Endothelial cell of umbilical vein (primary cell): ENCODE measurements around the gene TANGO6. TPM values are rescaled to one million over a fixed set of nuclear protein-coding genes. Genes with fewer than 3 reads are reported as not detected.

ENCODE experiments used
- BruUV-seq: library from RNA; stranded (reverse); fragments of 400-500 nt; replicated peaks from 2 replicates; lab custom pipeline; 2021; lab: Mats Ljungman, UMichigan
- CTCF ChIA-PET: fragments of 300-600, 350-600 bp; sonication (Branson Sonifier 250); formaldehyde crosslinking; loops from one replicate; lab custom pipeline; 2021; ENCODE audit warnings: antibody characterized with exemption, inconsistent platforms; lab: Charles Lee
- POLR2A ChIA-PET: fragments of 300-600, 350-600 bp; sonication (Branson Sonifier 250); formaldehyde crosslinking; loops from one replicate; lab custom pipeline; 2021; ENCODE audit warnings: antibody characterized with exemption, inconsistent platforms; lab: Charles Lee
- DNase-seq: peaks from one replicate; pipeline ENCODE4 v3.0.0-alpha.2; 2011; ENCODE audit warnings: low read depth, low spot score
- FAIRE-seq: peaks from 2 replicates; lab custom pipeline; 2011; peaks lifted over from hg19 to GRCh38; lab: Jason Lieb, UNC
- H2AFZ ChIP-seq: 2 replicates; pipeline ENCODE4 v1.6.0; 2012; ENCODE audit warnings: low read depth, low read length, control low read depth, inconsistent platforms
- H3K27ac ChIP-seq: 2 replicates; pipeline ENCODE4 v1.5.1; 2011; ENCODE audit warnings: low read depth, mild to moderate bottlenecking, control low read depth, low read length, moderate library complexity; ENCODE audit not compliant: insufficient read depth
- H3K27me3 ChIP-seq, 2 experiments: 2 replicates each; pipeline versions ENCODE4 v1.6.0 to v1.6.1; 2011; ENCODE audit warnings: low read length in 2 of 2, mixed read lengths in 1 of 2; ENCODE audit not compliant: control insufficient read depth in 2 of 2, insufficient read depth in 2 of 2
- H3K36me3 ChIP-seq, 2 experiments: 2 replicates in 1 of 2; 3 replicates in 1 of 2; pipeline ENCODE4 v1.5.1; 2011; ENCODE audit warnings: low read length in 2 of 2, mild to moderate bottlenecking in 1 of 2, moderate library complexity in 1 of 2; ENCODE audit not compliant: control insufficient read depth in 2 of 2, insufficient read depth in 2 of 2; ENCODE audit errors: extremely low read depth in 1 of 2
- H3K4me1 ChIP-seq: 3 replicates; pipeline ENCODE4 v1.5.1; 2011; ENCODE audit warnings: mild to moderate bottlenecking, low read length; ENCODE audit not compliant: control insufficient read depth, insufficient read depth; ENCODE audit errors: extremely low read depth
- H3K4me2 ChIP-seq: 2 replicates; pipeline ENCODE4 v1.6.1; 2011; ENCODE audit warnings: low read length, control low read depth, mixed read lengths; ENCODE audit not compliant: insufficient read depth
- H3K4me3 ChIP-seq, 3 experiments: fragments of 200-600 bp in 1 of 3; sonication (generic), shearing (Covaris generic) in 1 of 3; replicated peaks in 1 of 3; 2 replicates each; pipeline ENCODE4 v1.5.1; 2011 to 2016; ENCODE audit warnings: control low read depth in 3 of 3, low read length in 3 of 3, mild to moderate bottlenecking in 2 of 3, inconsistent platforms in 1 of 3, low read depth in 1 of 3, moderate library complexity in 1 of 3; ENCODE audit not compliant: insufficient read depth in 1 of 3
- H3K79me2 ChIP-seq: 2 replicates; pipeline ENCODE4 v1.6.0; 2012; ENCODE audit warnings: low read length, inconsistent platforms; ENCODE audit not compliant: control insufficient read depth, insufficient read depth
- H3K9ac ChIP-seq: replicated peaks from 2 replicates; pipeline ENCODE3; 2011; ENCODE audit warnings: low read length, control low read depth; ENCODE audit not compliant: insufficient read depth; ENCODE audit errors: extremely low read depth
- H3K9me1 ChIP-seq: replicated peaks from 3 replicates; pipeline ENCODE4 v1.6.0; 2011; ENCODE audit warnings: mild to moderate bottlenecking, low read length; ENCODE audit not compliant: control insufficient read depth, insufficient read depth; ENCODE audit errors: extremely low read depth
- H3K9me3 ChIP-seq: replicated peaks from 2 replicates; pipeline ENCODE4 v1.5.1; 2012; ENCODE audit warnings: low read length, inconsistent platforms; ENCODE audit not compliant: control insufficient read depth, insufficient read depth
- H4K20me1 ChIP-seq: replicated peaks from 2 replicates; pipeline ENCODE3; 2011; ENCODE audit warnings: mild to moderate bottlenecking, low read length; ENCODE audit not compliant: control insufficient read depth, insufficient read depth; ENCODE audit errors: extremely low read depth
- CTCF ChIP-seq, 2 donors: IDR thresholded peaks; 1 replicate in 1 of 2; 2 replicates in 1 of 2; pipeline ENCODE4 v1.5.1; 2011; ENCODE audit warnings: low read length in 2 of 2, mild to moderate bottlenecking in 2 of 2, moderate library complexity in 2 of 2, control low read depth in 1 of 2, inconsistent platforms in 1 of 2, low read depth in 1 of 2; ENCODE audit not compliant: insufficient read depth in 1 of 2; ENCODE audit errors: extremely low read depth in 1 of 2
- EZH2 ChIP-seq: IDR thresholded peaks from 2 replicates; pipeline ENCODE4 v1.6.1; 2012; ENCODE audit warnings: borderline replicate concordance, low read depth, mild to moderate bottlenecking, moderate library complexity, low read length, inconsistent platforms; ENCODE audit not compliant: severe bottlenecking
- FOS ChIP-seq: IDR thresholded peaks from 2 replicates; pipeline ENCODE4 v1.6.1; 2011; ENCODE audit warnings: mild to moderate bottlenecking, low read length, moderate library complexity, borderline replicate concordance; ENCODE audit not compliant: insufficient read depth
- GATA2 ChIP-seq: IDR thresholded peaks from 2 replicates; pipeline ENCODE4 v1.7.0; 2011; ENCODE audit warnings: low read depth, mild to moderate bottlenecking, moderate library complexity, mixed read lengths, low read length; ENCODE audit not compliant: insufficient read length, insufficient read depth
- MAX ChIP-seq: IDR thresholded peaks from 2 replicates; pipeline ENCODE4 v1.6.1; 2011; ENCODE audit not compliant: insufficient read depth, insufficient read length
- MYC ChIP-seq: IDR thresholded peaks from one replicate; pipeline ENCODE4 v1.6.1; 2011; ENCODE audit warnings: mild to moderate bottlenecking, low read depth, low read length
- POLR2AphosphoS5 ChIP-seq: IDR thresholded peaks from 2 replicates; pipeline ENCODE4 v1.6.1; 2012; ENCODE audit warnings: low read depth, mild to moderate bottlenecking, control low read depth, low read length, moderate library complexity; ENCODE audit not compliant: insufficient read depth
- dilution Hi-C: fragments of 300-500 bp; cut with MboI; formaldehyde crosslinking; loops from one replicate; pipeline ENCODE4 v1.15.0; 2019; ENCODE audit warnings: low sequenced_read_pairs; ENCODE audit not compliant: extremely low pct_ligation_motif_present
- intact Hi-C: fragments of 100-400 bp; cut with micrococcal nuclease; formaldehyde crosslinking; loops from one replicate; pipeline ENCODE4 v1.10.0; 2022
- polyA plus RNA-seq, 4 experiments: library from polyadenylated mRNA; depleted of rRNA in 3 of 4; stranded (reverse) in 3 of 4; unstranded in 1 of 4; fragments of >200 nt; gene quantifications; 2 replicates each; pipeline versions ENCODE4 v1.2.1 to v1.2.3, GENCODE V29; 2011 to 2012; ENCODE audit warnings: missing spikeins in 1 of 4
- total RNA-seq: library from RNA; stranded (reverse); gene quantifications from 2 replicates; pipeline ENCODE4 v1.2.3, GENCODE V29; 2021

Gene TANGO6
- total and polyA plus RNA-seq, 2 donors (not counting 3 experiments of a cell fraction or from before 2014, with no cell fraction given), result 6.7 to 21.2 TPM

- Histone ChIP-seq H3K4me1 (no peaks in the 10 kb centered on the region), H3K36me3 (no peaks in the 10 kb centered on the region), H3K4me3 (no peak overlapping the region), H3K27me3 (no peaks in the 10 kb centered on the region), H3K4me2 (no peak overlapping the region), H4K20me1 (no peaks in the 10 kb centered on the region), H3K9ac (no peak overlapping the region), H3K27ac (no peak overlapping the region), H3K9me3 (no peaks in the 10 kb centered on the region), H3K79me2 (no peaks in the 10 kb centered on the region), H3K9me1 (no peaks in the 10 kb centered on the region), H2AFZ (no peak overlapping the region)
- BruUV-seq, result no TSS peak
- intact Hi-C loops (no loop called here), dilution Hi-C loops (no loop called here)
- POLR2A ChIA-PET, result no interaction called here
- DNase-seq, result no peak
- CTCF ChIA-PET, result interaction anchor here (0.8 to 3.1 kb wide), 3 partner anchors 140 to 270 kb away, joined by 3 to 18 read pairs (median 12); no protein-coding TSS in a partner anchor
- TF ChIP-seq EZH2 (no peak), POLR2AphosphoS5 (no peak), GATA2 (no peak), FOS (no peak), CTCF (IDR thresholded peaks at IDR 0.05; ENCODE audit: extremely low read depth in 1 of 2, insufficient read depth in 1 of 2, low read depth in 1 of 2, low read length in 2 of 2) (no peak), MYC (no peak), MAX (no peak)
- no peak for FAIRE-seq
Measured at GRCh38 chr16:68798398-68798797, 44.9 kb upstream of the TANGO6 start.
